ENCODE measurements around the gene SLC23A3.
A peak's percentile ranks its signal among the peaks of the same experiment; 100 is the strongest.

Gene SLC23A3

GRCh38 chr2:219207884-219208740, 38.3 kb upstream of the SLC23A3 start:
- no peak for DNase-seq
- ATAC-seq (ENCODE audit: insufficient read depth, low read depth): no peak
- Histone ChIP-seq H3K4me3 (ENCODE audit: low read depth in 1 of 2, low read length in 2 of 2) (peak overlapping the region in 1 of 2 experiments; percentile 70; a peak in 2 of 4 replicates), H3K79me2 (ENCODE audit: insufficient read depth, low read length) (peaks cover 6% of the 10 kb centered on the region; the same call in 1 of the 2 replicates), H3K4me2 (ENCODE audit: insufficient read depth, low read length) (peak overlapping the region; percentile 75), H3K36me3 (ENCODE audit: insufficient read depth, low read length) (peaks cover 34% of the 10 kb centered on the region), H3K9ac (ENCODE audit: low read depth, low read length) (peak overlapping the region; percentile 57), H2AFZ (ENCODE audit: low read depth, low read length) (no peak overlapping the region), H3K9me3 (ENCODE audit: insufficient read depth, low read length, severe bottlenecking) (no peaks in the 10 kb centered on the region), H3K27me3 (ENCODE audit: insufficient read depth, low read length, poor library complexity) (no peaks in the 10 kb centered on the region), H4K20me1 (ENCODE audit: insufficient read depth, low read length) (peaks cover 10% of the 10 kb centered on the region), H3K27ac (ENCODE audit: low read length) (no peak overlapping the region; the same call in 1 of the 2 replicates), H3K4me1 (ENCODE audit: insufficient read depth, low read length) (peaks cover 25% of the 10 kb centered on the region)
- no peak for TF ChIP-seq EZH2 (IDR thresholded peaks at IDR 0.05; ENCODE audit: borderline replicate concordance, low read depth, low read length, severe bottlenecking)
- TF ChIP-seq CTCF (IDR thresholded peaks at IDR 0.05; ENCODE audit: borderline replicate concordance, extremely low read depth, low read length, poor library complexity, severe bottlenecking): no peak

GRCh38 chr2:219207134-219207883, 37.5 kb upstream of the SLC23A3 start:
- Histone ChIP-seq H3K4me3 (ENCODE audit: low read depth in 1 of 2, low read length in 2 of 2) (peak overlapping the region; percentile 19 to 70; a peak in 3 of 4 replicates), H3K4me2 (ENCODE audit: insufficient read depth, low read length) (peak overlapping the region; percentile 75), H3K4me1 (ENCODE audit: insufficient read depth, low read length) (peaks cover 25% of the 10 kb centered on the region), H3K9me3 (ENCODE audit: insufficient read depth, low read length, severe bottlenecking) (no peaks in the 10 kb centered on the region), H3K79me2 (ENCODE audit: insufficient read depth, low read length) (peaks cover 6% of the 10 kb centered on the region; the same call in 1 of the 2 replicates), H3K36me3 (ENCODE audit: insufficient read depth, low read length) (peaks cover 29% of the 10 kb centered on the region), H4K20me1 (ENCODE audit: insufficient read depth, low read length) (peaks cover 10% of the 10 kb centered on the region), H3K9ac (ENCODE audit: low read depth, low read length) (peak overlapping the region; percentile 57), H2AFZ (ENCODE audit: low read depth, low read length) (peak overlapping the region; percentile 66), H3K27me3 (ENCODE audit: insufficient read depth, low read length, poor library complexity) (no peaks in the 10 kb centered on the region), H3K27ac (ENCODE audit: low read length) (peak overlapping the region; percentile 75)
- TF ChIP-seq EZH2 (IDR thresholded peaks at IDR 0.05; ENCODE audit: borderline replicate concordance, low read depth, low read length, severe bottlenecking) (no peak), CTCF (IDR thresholded peaks at IDR 0.05; ENCODE audit: borderline replicate concordance, extremely low read depth, low read length, poor library complexity, severe bottlenecking) (no peak)
- DNase-seq (no peak), ATAC-seq (ENCODE audit: insufficient read depth, low read depth) (peak; percentile 15)

DNA sequence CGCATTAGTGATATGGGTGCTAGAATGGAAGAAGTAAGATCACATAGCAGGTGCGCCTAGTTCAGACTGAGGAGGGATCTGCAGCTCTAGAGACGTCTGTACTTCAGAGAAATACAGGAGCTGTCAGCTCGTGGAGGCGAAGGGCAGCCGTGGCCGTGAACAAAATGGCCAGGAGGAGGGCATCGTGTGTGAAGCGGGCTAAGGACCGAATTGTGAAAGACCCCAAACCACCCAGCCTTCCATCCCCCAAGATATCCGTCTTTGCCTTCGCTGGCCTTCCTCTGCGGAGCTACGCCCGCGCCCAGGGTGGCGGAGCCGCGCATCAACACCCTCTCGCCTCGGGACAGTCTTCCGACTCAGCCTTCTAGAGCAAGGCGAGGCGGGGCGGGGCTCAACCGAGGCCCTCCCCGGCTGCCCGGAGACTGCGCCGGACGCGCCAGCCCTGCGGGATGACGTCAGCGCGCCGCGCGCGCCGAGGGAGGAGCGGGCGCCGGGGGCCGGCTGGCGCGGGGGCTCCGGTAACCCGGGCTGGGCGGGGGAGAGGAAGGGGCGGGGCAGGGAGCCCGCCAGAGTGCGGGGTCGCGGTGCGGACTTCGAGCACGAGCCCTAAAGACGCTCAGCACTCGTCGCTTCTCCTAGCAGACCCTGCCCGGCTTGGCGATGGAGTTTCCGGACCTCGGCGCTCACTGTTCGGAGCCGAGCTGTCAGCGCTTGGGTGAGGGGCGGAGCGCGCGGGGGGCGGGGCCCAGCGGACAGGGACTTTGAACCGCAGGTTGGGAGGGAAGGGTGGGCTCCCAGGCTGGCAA, 36.7 kb upstream of the SLC23A3 start, which contains the start of gene ZFAND2B:
TSS of gene ZFAND2B (plus strand) at position 455 of the 806 bp plus-strand sequence. CDS start at position 661, 206 bp downstream.
- H3K9ac ChIP-seq (ENCODE audit: low read depth, low read length): peak within 1 kb of the TSS; percentile 57
- H3K4me3 ChIP-seq (ENCODE audit: low read depth in 1 of 2, low read length in 2 of 2): peak within 1 kb of the TSS; percentile 19 to 70; a peak in 3 of 4 replicates
- DNase-seq: peak; percentile 93
- H3K4me2 ChIP-seq (ENCODE audit: insufficient read depth, low read length): peak within 1 kb of the TSS; percentile 75
- TF ChIP-seq EZH2 (IDR thresholded peaks at IDR 0.05; ENCODE audit: borderline replicate concordance, low read depth, low read length, severe bottlenecking) (no peak), CTCF (IDR thresholded peaks at IDR 0.05; ENCODE audit: borderline replicate concordance, extremely low read depth, low read length, poor library complexity, severe bottlenecking) (no peak)
- peak within 1 kb of the TSS; percentile 81 for H3K27ac ChIP-seq (ENCODE audit: low read length)
- H3K4me1 ChIP-seq (ENCODE audit: insufficient read depth, low read length): peaks cover 25% of the 10 kb centered on the region
- no peaks in the 10 kb centered on the region for H3K27me3 ChIP-seq (ENCODE audit: insufficient read depth, low read length, poor library complexity)
- H3K9me3 ChIP-seq (ENCODE audit: insufficient read depth, low read length, severe bottlenecking): no peaks in the 10 kb centered on the region
- peak within 1 kb of the TSS; percentile 73 for H2AFZ ChIP-seq (ENCODE audit: low read depth, low read length)
- peaks cover 29% of the 10 kb centered on the region for H3K36me3 ChIP-seq (ENCODE audit: insufficient read depth, low read length)
- peak; percentile 94 for ATAC-seq (ENCODE audit: insufficient read depth, low read depth)
- H4K20me1 ChIP-seq (ENCODE audit: insufficient read depth, low read length): peaks cover 10% of the 10 kb centered on the region
- H3K79me2 ChIP-seq (ENCODE audit: insufficient read depth, low read length): peaks cover 6% of the 10 kb centered on the region; the same call in 1 of the 2 replicates
